Stimulated activated CD4-positive, alpha-beta T cell treated with anti-CD3 and anti-CD28 coated beads, Interleukin-12 subunit alpha, Interleukin-12 subunit beta, amount 100 ng/mL, for 4 hours (primary cell): Measurements from ENCODE around the gene MAPKAP1.

Experiments used
- DNase-seq: peaks from one replicate; pipeline ENCODE4 v3.0.0-alpha.2; 2020

MAPKAP1 gene

GRCh38 chr9:125476645-125477044 is 230.4 kb downstream of the MAPKAP1 start:
- no peak for DNase-seq

GRCh38 chr9:125475385-125475784 is 231.6 kb downstream of the MAPKAP1 start:
- no peak for DNase-seq

GRCh38 chr9:125472926-125473701 is 233.9 kb downstream of the MAPKAP1 start:
- no peak for DNase-seq

- DNase-seq: no peak
These were observed 234.5 kb downstream of the MAPKAP1 start for GRCh38 chr9:125472562-125472925.

- no peak for DNase-seq
These were observed 236.0 kb downstream of the MAPKAP1 start for GRCh38 chr9:125470767-125471580.

- no peak for DNase-seq
These were observed 236.8 kb downstream of the MAPKAP1 start for GRCh38 chr9:125470189-125470588.

GRCh38 chr9:125468646-125469045 is 238.4 kb downstream of the MAPKAP1 start:
- DNase-seq: no peak

GRCh38 chr9:125467116-125467740 is 239.8 kb downstream of the MAPKAP1 start:
- DNase-seq: no peak

- no peak for DNase-seq
These were observed 240.6 kb downstream of the MAPKAP1 start for GRCh38 chr9:125466411-125466810.

- DNase-seq: no peak
These were observed 242.2 kb downstream of the MAPKAP1 start for GRCh38 chr9:125464591-125465385.

GRCh38 chr9:125463926-125464325 is 243.1 kb downstream of the MAPKAP1 start:
- no peak for DNase-seq

GRCh38 chr9:125462861-125463291 is 244.1 kb downstream of the MAPKAP1 start:
- DNase-seq: no peak

GRCh38 chr9:125461636-125462190 is 245.3 kb downstream of the MAPKAP1 start:
- no peak for DNase-seq

GRCh38 chr9:125460883-125461635 is 245.9 kb downstream of the MAPKAP1 start:
- no peak for DNase-seq

- no peak for DNase-seq
These were observed 246.7 kb downstream of the MAPKAP1 start for GRCh38 chr9:125460346-125460745.

GRCh38 chr9:125457357-125457756 is 249.7 kb downstream of the MAPKAP1 start:
- DNase-seq: no peak

GRCh38 chr9:125455876-125456275 is 251.1 kb downstream of the MAPKAP1 start:
- DNase-seq: no peak

- no peak for DNase-seq
These were observed 251.9 kb downstream of the MAPKAP1 start for GRCh38 chr9:125455132-125455531.

- no peak for DNase-seq
These were observed 259.7 kb downstream of the MAPKAP1 start for GRCh38 chr9:125447202-125447802.

GRCh38 chr9:125446561-125447094 is 260.4 kb downstream of the MAPKAP1 start:
- no peak for DNase-seq

- DNase-seq: no peak
These were observed 262.0 kb downstream of the MAPKAP1 start for GRCh38 chr9:125444956-125445506.
